GM19351 (cell line): ENCODE results near the gene CISD3.

Experiments
- ATAC-seq: cut with Tn5 transposase; IDR thresholded peaks from one replicate; pipeline ENCODE4 v1.9.1; 2021; ENCODE audit warnings: mild to moderate bottlenecking, moderate library complexity; ENCODE audit not compliant: unreplicated experiment

The CISD3 gene

GRCh38 chr17:38742411-38743308 is 12.5 kb downstream of the CISD3 start:
- ATAC-seq = no peak

GRCh38 chr17:38743556-38744171 is 13.5 kb downstream of the CISD3 start:
- no peak for ATAC-seq

GRCh38 chr17:38745545-38745944 is 15.4 kb downstream of the CISD3 start:
- no peak for ATAC-seq

- no peak for ATAC-seq
These were observed 16.1 kb downstream of the CISD3 start for GRCh38 chr17:38746004-38746848.

- ATAC-seq = no peak
These were observed 16.8 kb downstream of the CISD3 start for GRCh38 chr17:38746849-38747462.

GRCh38 chr17:38747463-38748148 is 17.5 kb downstream of the CISD3 start:
- no peak for ATAC-seq

- no peak for ATAC-seq
These were observed 18.2 kb downstream of the CISD3 start, which contains the start of gene PCGF2 for GRCh38 chr17:38748149-38748891. PCGF2 (minus strand) TSS chr17:38748336; CDS start chr17:38740402, 7,934 bp downstream.

- ATAC-seq = no peak
These were observed 18.7 kb downstream of the CISD3 start for GRCh38 chr17:38748892-38749222.

GRCh38 chr17:38749223-38750043 is 19.3 kb downstream of the CISD3 start:
- ATAC-seq = no peak

GRCh38 chr17:38750044-38750311 is 19.8 kb downstream of the CISD3 start:
- no peak for ATAC-seq

GRCh38 chr17:38750312-38751121 is 20.4 kb downstream of the CISD3 start:
- ATAC-seq = no peak

GRCh38 chr17:38751144-38751807 is 21.1 kb downstream of the CISD3 start:
- no peak for ATAC-seq

GRCh38 chr17:38751808-38752307 is 21.7 kb downstream of the CISD3 start:
- ATAC-seq = peak; percentile 23

GRCh38 chr17:38752308-38753070 is 22.3 kb downstream of the CISD3 start, which contains the start of gene PSMB3:
PSMB3 (plus strand) TSS chr17:38752741; CDS start chr17:38752827, 86 bp downstream.
- peak; percentile 84 for ATAC-seq

- ATAC-seq = no peak
These were observed 22.9 kb downstream of the CISD3 start for GRCh38 chr17:38753071-38753506.

GRCh38 chr17:38761612-38762011 is 31.5 kb downstream of the CISD3 start:
- ATAC-seq = no peak

GRCh38 chr17:38762231-38762630 is 32.1 kb downstream of the CISD3 start:
- no peak for ATAC-seq
